GM21390 (cell line): ENCODE results near the gene IGHMBP2.
A peak's percentile ranks its signal among the peaks of the same experiment; 100 is the strongest.

Experiments
- ATAC-seq: cut with Tn5 transposase; IDR thresholded peaks from one replicate; pipeline ENCODE4 v1.9.1; 2021; ENCODE audit not compliant: unreplicated experiment

Gene IGHMBP2

DNA sequence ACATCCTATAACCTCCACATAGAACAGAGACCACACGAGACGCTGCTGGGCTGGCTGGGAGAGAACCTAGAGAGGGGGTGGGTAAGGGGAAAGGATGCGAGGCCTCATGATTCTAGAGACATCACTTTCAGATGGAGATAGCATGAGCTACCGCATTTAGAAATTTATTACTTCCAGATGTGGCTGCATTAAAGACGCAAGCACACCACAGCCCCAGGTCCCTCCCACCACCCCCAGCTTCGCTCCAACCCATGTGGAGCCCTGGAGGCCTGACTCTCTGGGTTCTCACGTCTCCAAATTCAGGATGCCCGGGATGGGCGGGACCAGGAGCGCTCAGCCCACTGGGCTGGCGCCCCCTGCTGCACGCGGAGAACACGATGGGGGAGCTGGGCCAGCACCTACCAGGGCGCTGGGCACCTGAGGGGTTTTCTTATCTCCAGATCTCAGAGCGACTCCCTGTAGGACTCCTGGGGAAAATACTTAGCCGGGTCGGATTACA, 13.7 kb upstream of the IGHMBP2 start:
- ATAC-seq, result no peak

DNA sequence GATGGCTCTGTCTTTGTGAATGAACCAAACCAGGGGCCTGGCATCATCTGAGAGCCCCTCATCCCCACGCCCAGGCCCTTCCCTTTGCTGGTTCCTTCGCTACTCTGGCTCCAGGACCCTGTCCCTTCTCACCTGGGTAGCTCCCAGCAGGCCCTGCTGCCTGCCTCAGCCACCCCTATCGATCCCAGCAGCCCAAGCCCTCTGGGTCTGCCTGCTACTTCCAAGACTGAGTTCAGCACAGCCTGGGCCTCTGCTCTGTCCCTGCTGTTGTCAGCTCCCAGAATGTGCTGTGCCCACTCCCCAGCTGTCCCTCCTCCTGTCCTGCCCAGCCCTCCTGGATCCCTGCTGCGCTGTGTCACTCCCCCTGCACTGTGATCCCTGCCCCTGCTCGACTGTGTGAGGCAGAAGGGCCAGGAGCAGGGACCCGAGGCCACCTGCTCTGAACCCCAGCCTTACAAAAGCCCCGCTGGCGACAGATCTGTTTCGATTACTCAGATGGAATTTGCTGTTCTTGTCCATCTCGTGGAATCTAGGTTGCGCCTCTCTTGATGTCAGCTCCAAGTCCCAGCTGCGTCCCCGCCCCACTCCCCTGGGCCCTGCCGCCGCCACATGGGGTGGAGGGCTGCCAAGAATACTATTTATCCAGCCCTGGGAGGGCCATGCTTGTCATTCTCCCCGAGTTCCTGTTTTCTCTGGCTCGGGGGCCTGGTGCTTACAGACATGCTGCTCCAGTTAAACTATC, 13.0 kb upstream of the IGHMBP2 start:
- ATAC-seq, result no peak

DNA sequence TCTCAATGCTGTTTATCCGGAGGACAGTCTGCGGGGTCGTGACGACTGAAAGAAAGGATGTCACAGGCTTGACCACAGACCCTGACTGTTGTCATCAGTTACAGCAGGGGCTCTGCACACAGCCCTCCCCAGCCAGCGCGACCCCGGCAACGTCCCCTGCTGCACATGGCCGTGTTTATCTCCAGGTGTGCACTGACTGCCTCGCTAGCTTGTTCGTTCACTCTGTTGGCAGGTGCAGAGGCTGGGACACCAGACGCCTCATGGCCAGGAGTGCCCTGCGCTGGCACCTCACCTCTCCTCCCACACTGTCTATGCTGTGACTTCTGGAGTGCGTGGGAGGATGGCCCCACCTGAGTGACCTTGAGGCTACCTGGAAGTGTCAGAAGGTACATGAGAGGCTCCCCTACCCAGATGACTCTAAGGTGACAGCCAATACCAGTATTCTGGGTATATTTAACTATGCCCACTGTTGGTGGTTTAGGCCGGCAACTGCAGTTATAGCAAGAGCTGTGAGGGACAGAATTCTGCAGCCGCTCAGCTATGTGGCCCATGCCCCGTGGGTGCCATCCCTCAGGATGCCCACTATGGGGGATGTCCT, 12.2 kb upstream of the IGHMBP2 start:
- ATAC-seq, result no peak

DNA sequence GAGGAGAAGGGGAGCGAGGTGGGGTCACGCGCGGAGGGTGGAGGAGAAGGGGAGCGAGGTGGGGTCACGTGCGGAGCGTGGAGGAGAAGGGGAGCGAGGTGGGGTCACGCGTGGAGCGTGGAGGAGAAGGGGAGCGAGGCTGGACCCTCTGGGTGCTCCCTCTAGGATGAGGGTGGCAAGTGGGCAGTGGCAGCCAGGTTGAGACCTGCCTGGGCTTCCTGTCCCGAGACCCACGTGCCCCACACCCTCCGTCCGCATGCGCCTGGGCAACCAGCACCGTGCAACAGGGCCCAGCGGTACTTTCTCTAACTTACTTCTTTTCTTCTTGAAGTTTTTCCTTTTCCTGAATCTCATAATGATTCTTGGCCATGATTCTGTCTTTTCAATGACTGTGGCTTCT, 11.1 kb upstream of the IGHMBP2 start:
- ATAC-seq, result no peak

DNA sequence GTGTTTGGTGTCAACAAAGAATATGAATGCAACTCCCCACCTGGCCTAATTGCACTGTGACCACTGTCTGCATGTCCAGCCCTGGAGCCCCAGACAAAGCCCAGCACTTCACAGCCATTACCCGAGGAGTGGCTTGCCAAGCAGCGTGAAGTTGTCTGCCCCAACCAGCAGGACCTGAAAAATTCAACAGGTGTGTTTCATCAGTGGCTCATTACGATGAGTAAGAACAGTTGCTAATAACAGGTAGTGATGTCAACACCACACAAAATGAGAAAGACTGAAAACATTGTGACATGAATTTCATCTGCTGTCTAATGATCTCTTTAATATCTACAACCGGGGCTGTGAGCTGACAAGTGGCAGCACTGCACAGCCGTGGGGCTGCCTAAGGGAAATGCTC, 10.4 kb upstream of the IGHMBP2 start:
- ATAC-seq, result no peak

DNA sequence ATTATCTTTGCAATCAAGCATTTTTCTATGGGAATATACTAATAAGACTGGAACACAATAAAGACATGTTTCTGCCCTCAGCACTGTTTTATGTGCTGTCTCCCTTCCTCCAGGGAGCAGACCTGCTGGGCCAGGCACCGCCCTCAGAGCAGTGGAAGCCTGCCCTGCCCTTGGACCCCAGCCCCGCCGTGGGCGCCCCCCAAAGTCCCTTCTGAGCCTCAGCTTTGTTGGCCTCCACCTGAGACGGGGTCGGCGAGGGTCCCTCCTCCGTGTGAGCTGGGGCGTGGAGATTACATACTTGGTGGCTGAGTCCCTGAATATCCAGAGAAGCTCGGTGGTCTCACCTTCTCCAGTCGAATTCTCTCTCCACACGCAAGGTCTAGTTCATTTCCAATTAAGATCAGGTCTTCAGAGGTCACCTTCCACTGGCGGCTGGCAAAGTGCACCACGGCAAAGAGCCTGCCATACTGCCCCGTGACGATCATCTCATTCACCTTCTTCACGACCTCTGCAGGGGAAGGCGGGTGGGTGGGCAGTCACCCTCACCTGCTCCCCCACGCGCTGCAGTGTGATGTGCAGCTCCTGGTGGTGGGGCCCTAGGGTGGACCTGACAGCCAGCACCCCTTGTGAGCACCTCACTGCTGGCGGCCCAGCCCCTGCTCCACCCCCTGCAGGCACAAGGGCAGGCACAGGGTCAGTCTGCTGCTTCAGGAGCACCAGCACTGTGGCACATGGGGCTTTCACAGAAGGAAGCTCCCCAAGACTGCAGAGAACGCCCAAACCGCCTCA, 7.3 kb upstream of the IGHMBP2 start:
- no peak for ATAC-seq

DNA sequence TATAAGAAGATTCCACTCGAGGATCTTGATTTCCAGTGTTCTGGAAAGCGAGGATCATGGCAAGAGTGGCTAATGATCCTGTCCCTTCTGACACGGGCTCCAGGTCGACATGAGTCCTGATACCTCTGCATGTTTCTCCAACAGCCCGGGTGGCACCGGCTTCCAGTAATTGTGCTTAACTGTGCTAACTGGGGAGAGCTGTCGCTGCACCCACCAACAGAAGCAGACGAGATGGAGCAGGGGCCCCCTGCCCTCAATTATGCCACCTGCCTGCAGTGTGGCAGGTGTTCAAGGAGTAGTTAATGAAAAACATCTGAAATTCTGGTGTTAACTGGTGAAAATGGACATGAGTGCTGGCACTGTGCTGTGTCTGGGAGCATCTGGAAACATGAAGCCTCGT, 6.2 kb upstream of the IGHMBP2 start:
- no peak for ATAC-seq

DNA sequence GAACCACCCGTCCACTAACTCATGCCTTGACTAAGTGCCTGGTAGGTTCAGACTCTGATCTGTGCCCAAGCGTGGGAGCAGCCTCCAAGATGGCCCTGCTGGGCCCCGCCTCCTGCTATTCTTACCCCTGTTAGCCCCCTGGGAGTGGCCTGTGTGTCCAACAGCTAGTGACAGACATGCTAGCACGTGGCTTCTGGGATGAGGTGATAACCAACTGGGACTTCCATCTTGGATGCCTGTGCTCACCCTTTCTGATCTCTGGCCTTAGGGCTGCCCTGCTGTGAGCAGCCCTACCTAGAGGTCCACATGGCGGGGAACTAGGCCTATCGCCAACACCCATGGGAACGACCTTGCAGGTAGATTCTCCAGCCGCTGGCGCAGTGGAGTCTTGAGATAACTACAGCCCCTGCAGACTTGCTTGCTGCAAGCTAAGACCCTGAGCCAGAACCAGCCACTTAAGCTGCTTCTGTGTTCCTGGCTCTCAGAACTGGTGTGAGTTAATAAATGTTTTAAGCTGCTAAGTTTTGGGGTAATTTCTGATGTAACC, 2.8 kb upstream of the IGHMBP2 start:
- no peak for ATAC-seq

DNA sequence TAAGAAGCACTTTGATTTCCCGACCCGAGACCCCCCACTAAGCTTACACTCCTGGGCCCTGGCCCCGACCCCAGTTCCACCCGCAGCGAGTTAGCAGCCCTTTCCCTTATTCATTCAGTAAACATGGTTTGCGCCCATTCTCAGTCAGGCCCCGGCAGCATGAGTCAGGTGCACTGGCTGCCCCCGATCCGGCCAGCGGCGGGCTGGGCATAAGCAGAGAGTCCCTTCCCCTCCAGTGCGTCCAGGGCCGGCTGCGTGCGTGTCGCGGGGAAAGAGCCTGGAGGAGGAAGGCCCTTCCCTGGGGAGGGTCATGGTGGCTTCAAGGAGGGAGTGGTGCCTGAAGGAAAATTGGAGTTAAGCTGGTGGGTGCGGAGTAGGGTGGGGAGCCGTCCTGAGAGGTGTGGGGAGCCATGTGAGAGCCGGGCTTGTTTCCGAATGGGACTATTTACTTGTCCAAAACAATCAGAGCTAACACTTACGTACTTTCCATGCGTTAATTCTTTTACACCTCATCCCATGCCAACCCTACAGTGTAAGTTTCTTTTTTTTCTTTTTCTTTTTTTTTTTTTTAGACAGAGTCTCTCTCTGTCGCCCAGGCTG, 657 bp downstream of the IGHMBP2 start:
- peak; percentile 19 for ATAC-seq

DNA sequence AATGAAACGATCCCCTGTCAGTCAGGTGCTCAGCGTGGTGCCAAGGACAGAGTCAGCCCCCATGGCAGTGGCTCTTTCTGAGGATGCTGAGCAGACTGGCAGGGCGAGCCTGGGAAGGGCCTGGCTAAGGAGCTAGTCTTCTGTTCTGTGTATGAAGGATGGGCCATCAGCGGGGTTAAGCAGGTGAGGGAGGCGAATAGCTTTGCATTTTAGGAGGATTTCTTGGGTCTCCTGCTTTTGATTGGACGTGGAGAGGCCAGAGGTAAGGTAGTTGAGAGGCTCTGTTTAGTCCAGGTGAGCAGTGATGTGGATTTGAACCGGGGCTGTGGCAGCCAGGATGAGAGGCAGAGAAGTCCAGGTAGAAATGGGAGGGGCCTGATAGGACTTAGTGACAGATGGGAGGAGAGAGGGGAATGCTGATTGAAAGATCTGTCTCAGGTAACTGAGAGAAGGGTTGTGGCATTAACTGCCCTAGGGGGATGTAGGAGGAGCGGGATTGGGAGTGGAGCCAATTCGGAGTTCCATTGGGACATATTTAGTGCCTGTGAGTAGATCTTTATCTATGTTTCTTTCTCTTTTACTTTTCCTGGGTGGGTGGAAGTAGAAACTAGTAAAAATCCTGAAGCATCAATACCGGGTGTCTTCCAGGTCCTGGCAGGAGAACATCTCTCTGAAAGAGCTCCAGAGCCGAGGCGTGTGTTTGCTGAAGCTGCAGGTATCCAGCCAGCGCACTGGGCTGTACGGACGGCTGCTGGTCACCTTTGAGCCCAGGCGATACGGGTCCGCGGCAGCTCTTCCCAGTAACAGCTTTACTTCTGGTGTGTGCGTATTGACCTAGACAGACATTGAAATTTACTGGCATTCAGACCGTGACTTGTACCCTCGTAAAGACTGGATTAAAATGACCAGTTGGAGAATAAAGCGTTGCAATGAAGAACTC, 2.0 kb downstream of the IGHMBP2 start:
- ATAC-seq, result no peak

DNA sequence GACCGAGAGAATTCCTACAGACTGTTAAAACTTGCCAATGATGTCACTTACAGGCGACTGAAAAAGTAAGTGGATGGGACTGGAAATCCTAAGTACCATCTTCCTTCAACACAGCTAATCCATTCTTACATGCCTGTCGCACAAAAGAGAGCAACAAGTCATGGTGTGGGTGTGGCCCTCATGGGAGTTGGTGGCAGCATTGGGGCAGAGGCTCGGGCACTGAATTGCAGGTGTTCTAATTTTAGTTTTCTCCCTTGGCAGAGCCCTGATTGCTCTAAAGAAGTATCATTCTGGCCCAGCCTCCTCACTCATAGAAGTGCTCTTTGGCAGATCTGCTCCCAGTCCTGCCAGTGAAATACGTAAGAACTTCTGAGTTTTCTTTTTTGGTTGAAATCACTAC, 4.6 kb downstream of the IGHMBP2 start:
- no peak for ATAC-seq

DNA sequence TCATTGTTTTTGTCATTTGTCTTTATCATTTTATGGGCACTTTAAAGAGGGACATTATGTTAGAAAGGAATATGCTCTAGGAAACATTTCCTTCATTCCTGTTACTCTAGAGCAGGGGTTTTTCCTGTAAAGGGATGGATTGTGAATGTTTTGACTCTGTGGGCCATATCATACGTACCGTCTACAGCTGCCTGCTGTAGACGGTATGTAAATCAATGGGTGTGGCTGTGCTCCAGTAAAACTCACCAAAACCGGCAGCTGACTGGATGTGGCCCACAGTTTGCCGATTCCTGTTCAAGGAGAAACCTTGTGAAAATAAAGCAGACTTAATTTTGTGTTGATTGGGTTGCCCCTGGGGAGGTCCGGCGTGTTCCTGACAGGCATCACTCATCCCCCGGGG, 7.3 kb downstream of the IGHMBP2 start:
- ATAC-seq, result no peak

DNA sequence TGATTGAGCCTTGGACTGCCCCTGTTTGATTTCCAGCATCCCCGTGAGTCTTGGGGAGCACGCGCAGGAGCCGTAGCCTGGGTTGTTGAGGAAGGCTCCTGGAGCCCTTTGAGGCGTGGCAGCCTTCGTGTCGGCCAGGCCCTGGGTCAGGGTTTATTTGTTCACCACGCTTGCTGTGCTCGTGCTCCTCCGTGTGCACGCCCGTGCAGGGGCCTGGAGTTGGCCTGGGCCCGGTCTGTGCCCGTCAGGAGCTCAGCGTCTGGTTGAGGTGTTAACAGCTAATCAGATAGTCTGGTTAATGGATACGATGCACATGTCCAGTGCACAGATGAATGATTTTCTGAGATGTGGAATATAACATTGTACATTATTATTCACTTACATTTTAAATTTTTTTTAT, 8.0 kb downstream of the IGHMBP2 start:
- no peak for ATAC-seq

DNA sequence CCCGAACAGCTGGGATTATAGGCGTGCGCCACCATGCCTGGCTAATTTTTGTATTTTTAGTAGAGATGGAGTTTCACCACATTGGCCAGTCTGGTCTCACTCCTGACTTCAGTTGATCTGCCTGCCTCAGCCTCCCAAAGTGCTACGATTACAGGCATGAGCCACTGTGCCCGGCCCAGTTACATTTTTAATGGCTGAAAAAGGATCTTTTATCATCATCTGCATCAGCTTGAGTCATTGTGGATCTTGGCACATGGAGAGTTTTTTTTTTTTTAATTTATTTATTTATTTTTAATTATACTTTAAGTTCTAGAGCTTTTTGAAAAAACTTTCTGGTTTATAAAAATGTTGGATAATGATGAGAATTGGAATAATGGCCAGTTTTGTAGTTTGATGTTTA, 8.6 kb downstream of the IGHMBP2 start:
- ATAC-seq, result no peak

DNA sequence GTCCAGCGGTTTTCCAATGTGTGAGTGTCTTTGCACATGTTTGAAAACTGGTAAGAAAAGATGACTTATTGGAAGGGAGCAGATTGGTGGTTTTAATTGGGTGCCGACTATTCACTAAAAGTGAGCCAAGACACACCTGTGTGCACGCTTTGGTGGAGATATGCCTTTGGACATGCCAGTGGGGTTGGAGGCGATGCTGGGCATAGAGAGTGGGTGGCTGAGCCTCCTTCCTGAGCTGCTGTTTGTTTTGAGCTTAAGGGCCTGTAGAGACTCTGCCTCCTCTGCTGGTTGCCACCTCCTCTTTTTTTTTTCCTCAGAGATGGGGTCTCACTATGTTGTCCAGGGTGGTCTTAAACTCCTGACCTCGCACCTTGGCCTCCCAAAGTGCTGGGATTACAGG, 9.5 kb downstream of the IGHMBP2 start:
- no peak for ATAC-seq

DNA sequence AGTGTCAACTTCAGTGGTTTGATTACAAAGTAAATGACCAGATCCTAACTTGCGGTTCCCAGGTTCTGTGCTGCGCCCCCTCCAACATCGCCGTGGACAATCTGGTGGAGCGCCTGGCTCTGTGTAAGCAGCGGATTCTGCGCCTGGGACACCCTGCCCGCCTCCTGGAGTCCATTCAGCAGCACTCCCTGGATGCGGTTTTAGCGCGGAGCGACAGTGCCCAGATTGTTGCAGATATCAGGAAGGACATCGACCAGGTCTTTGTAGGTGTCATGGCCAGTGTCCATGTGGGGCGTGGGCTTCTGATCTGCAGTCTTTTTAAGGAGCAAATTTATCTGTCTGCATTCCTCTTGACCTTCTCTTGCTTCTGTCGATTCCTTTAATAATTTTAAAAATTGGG, 11.1 kb downstream of the IGHMBP2 start:
- ATAC-seq, result no peak

DNA sequence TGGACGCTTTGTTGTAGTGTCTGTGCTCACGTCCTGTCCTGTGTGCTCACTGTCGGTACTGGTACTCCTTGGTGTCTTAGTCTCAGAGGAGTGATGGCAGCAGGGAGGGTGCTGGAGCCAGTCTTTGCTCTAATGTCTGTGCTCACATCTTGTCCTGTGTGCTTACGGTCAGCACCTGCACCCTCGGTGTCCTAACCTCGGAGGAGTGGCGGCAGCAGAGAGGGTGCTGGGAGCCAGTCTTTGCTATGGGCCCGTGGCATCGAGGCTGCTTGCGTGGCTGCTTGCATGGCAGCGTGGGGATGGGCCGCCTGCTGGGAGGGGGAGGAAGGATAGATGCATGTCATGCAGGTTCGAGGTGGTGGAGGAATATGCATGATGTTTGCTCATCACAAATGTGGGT, 12.7 kb downstream of the IGHMBP2 start:
- ATAC-seq, result no peak

DNA sequence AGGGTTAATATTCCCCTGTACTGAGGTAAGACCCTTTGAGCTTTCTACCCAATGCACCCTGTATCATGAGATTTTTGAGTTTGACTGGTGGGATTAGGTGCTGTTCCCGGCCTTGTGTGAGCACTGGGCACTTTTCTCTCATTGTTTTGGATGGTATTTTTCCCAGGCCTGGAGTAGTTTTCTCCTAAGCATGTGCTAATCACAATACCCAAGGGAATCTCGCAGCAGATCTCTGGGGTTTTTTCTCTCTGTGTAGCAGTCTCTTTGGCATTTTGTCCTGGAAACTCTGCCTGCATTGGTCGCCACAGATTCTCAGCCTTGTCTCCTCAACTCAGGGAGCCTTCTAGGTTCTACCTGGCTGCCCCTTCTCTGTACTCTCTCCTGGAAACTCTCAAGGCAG, 19.9 kb downstream of the IGHMBP2 start:
- ATAC-seq, result no peak

DNA sequence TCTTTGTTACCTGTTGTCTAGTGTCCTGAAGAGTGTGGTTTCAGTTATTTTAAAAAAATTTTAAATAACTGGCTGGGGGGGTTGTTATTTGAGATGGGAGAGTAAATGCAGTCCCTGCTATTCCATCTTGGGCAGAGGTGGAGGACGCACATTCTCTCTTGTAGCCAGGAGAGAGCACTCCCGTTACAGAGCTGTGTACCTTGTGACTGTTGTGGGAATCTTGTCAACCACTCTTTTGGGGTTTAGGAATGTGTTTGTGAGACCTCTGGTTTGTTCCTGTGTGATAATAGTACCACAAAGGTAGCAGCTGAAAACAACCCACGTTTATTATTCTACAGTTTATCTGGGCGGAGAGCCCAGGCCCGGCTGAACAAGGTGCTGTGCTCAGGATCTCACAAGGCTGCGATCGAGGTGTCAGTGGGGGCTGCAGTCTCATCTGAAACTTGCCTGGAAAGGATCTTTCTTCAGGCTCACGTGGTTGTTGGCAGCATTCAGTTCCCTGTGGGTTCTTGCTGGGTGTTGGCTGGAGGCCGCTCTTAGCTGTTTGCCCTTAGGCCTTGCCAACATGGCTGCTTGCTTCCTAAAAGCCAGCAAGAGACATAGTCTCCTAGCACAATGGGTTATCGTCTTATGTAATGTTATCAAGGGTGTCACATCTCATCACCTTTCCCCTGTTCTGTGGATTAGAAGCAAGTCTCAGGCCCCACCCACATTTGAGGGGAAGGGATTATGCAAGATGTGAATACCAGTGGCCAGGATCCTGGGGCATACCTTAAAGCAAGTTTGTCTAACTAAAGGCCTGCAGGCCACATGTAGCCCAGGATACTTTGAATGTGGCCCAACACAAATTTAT, 20.6 kb downstream of the IGHMBP2 start:
- ATAC-seq, result no peak
